Measurements from ENCODE around the gene PRDM15.

Gene PRDM15

GRCh38 chr21:41767606-41768436 is 111.3 kb downstream of the PRDM15 start:
- no peak for DNase-seq (ENCODE audit: low read depth in 2 of 3, low spot score in 2 of 3)

GRCh38 chr21:41766883-41767605 is 112.1 kb downstream of the PRDM15 start, which contains the start of gene RIPK4:
Gene RIPK4 (minus strand): TSS chr21:41767052. CDS start chr21:41767041, 11 bp downstream.
- peak; percentile 16 to 34 (median 25) for DNase-seq (ENCODE audit: low read depth in 2 of 3, low spot score in 2 of 3)

DNA sequence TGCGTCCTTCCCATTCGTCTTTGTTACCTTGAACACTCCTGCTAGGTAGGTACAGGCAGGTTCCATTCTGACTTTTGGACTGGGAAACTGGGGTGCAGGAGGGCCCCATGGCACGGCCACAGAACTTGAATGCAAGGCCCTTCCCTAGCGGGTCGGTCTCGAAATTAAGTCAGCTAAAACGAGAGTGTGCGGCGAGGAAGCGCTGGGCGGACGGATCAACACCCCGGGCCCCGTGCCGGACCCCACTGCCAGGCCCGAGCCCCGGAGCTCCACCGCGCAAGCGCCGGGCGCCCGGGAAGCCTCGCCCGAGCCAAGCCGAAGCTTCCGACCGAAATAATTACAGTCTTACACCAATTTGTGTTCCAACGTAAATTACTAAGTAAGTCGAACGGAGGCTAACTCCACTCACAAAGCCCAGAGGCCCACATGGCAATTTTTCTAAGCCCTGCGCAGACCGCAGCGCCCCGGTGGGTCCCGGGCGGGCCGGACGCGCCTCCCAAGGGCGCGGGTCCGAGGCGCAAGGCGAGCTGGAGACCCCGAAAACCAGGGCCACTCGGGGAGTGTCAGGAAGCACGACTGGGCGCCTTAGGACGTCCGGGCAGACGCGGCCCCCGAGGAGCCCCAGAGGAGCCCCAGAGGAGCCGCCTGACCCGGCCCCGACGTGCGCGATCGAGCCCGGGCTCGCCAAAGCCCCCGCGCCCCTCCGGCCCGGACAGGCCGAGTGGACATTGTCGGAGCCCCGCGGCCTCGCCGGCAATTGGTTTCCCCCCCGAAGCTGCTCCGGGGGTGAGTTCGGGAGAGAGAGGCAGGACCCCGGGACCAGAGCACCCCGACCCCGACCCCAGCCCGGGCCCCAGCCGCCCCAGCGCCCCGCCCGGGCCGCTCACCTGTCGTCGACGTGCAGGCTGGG is 112.9 kb downstream of the PRDM15 start:
- DNase-seq (ENCODE audit: low read depth in 2 of 3, low spot score in 2 of 3): no peak

DNA sequence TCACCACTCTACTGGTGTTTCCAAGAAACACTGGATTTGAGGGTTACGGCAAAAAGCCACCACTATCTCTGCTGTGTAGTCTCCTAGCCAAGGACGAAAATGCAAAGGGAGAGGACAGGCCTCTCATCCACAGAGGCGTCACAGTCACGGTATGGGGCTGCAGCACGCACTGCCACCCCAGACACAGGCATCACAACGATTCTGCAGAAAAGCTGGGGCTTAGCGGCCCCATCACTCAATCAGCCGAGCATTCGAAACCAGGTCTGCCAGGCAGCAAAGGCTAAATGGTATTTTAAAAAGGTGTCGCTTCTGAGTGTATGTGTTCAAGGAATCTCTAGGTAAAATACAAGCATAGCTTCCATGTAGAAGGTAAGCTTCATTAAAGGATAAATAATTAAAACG is 113.7 kb downstream of the PRDM15 start:
- no peak for DNase-seq (ENCODE audit: low read depth in 2 of 3, low spot score in 2 of 3)

GRCh38 chr21:41764558-41765419 is 114.4 kb downstream of the PRDM15 start:
- DNase-seq (ENCODE audit: low read depth in 2 of 3, low spot score in 2 of 3): no peak

DNA sequence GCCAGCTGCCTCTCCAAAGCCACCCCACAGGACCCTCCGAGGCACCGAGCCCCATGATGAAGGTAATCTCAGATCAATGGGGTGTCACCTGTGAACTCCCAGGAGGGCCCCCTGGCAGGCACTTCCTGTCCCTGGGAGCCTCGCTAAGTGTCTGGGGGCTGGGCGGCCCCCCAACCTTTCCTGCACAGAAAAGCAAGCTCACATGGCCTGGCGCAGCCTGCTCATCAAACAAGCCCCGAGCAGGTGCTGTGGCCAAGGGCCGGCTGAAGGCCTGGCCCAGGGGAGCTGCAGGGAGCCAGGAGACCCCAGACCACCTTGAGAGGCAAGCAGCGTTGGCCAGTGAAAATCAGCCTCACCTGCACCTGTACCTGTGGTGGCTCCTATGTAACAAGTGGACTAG is 115.1 kb downstream of the PRDM15 start:
- DNase-seq (ENCODE audit: low read depth in 2 of 3, low spot score in 2 of 3): no peak

GRCh38 chr21:41763398-41763931 is 115.7 kb downstream of the PRDM15 start:
- no peak for DNase-seq (ENCODE audit: low read depth in 2 of 3, low spot score in 2 of 3)

- DNase-seq (ENCODE audit: low read depth in 2 of 3, low spot score in 2 of 3): no peak
These were observed 116.4 kb downstream of the PRDM15 start for GRCh38 chr21:41762753-41763152.

- DNase-seq (ENCODE audit: low read depth in 2 of 3, low spot score in 2 of 3): no peak
These were observed 117.1 kb downstream of the PRDM15 start for GRCh38 chr21:41761934-41762635.

DNA sequence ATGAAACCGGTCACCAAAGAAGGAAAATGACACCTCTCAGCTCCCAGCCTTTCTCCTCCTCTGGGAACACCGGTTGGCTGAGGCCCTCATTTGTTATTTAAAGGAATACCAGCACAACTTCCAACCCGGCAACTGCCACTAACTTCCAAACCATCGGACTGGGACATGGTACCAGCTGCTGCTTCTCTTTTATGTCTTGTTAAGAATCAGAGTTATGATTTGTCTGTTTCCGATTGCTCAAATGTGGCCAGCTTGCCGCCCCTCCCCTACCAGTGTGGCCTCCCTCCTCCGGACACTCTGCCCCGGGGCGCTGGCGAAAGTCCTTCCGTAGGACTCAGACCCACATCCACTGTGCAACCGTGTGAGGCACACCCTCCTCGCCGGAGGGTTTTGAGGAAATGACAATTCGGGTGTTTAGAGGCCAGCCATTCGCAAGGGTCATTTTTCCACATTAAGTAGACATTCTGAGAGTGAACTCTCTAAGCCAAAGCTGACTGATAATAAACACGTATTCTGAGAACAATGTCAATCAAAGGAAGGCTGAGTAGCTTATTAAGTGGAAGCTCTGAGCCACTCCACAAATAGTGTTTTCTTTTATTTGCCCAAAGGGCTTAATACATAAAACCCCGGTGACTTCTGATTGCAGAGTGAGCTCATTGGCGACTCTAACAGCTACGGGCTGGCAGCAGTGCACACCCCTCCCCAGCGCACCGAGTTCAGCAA is 117.8 kb downstream of the PRDM15 start:
- no peak for DNase-seq (ENCODE audit: low read depth in 2 of 3, low spot score in 2 of 3)

GRCh38 chr21:41760411-41760810 is 118.7 kb downstream of the PRDM15 start:
- DNase-seq (ENCODE audit: low read depth in 2 of 3, low spot score in 2 of 3): no peak

- no peak for DNase-seq (ENCODE audit: low read depth in 2 of 3, low spot score in 2 of 3)
These were observed 119.2 kb downstream of the PRDM15 start for GRCh38 chr21:41759926-41760325.

- DNase-seq (ENCODE audit: low read depth in 2 of 3, low spot score in 2 of 3): no peak
These were observed 119.8 kb downstream of the PRDM15 start for GRCh38 chr21:41759214-41759840.

- DNase-seq (ENCODE audit: low read depth in 2 of 3, low spot score in 2 of 3): no peak
These were observed 120.6 kb downstream of the PRDM15 start for GRCh38 chr21:41758550-41758949.

DNA sequence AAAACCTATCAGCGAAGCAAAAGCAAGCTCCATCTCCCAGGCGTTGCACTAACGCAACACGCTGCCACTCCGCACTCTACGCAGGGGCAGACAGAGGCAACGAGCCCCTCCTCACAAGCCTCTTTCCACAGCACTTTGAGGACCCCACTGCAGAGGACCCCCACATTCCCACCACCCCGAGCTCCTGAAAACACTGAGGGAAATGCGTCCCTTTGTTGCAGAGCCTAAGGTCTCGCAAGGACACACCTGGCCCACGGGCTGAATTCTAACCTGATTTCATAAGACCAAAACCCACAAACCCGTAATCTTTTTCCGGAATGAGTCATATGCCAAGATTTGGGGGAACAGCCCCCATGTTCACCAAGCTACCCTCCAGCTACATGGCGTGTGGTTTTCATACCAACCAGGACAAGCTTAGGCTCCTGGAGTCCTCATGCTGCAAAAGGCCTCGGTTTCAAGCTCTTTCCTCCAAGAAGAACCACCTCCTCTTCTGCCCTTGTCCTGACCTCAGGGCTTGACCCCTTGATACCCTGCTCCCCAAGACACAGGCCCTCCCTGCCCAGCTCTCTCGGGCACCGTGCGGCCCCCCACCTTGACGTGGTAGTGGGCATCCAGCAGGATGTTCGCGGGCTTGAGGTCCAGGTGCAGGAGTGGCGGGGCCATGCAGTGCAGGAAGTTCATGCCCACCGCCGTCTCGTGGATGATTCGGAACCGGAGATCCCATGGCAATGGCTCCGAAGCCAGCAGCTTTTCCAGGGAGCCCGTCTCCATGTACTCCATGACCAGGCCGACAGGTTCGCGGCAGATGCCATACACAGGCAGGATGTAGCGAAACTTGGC is 123.0 kb downstream of the PRDM15 start:
- DNase-seq (ENCODE audit: low read depth in 2 of 3, low spot score in 2 of 3): no peak

- DNase-seq (ENCODE audit: low read depth in 2 of 3, low spot score in 2 of 3): no peak
These were observed 123.7 kb downstream of the PRDM15 start for GRCh38 chr21:41755258-41755933.

DNA sequence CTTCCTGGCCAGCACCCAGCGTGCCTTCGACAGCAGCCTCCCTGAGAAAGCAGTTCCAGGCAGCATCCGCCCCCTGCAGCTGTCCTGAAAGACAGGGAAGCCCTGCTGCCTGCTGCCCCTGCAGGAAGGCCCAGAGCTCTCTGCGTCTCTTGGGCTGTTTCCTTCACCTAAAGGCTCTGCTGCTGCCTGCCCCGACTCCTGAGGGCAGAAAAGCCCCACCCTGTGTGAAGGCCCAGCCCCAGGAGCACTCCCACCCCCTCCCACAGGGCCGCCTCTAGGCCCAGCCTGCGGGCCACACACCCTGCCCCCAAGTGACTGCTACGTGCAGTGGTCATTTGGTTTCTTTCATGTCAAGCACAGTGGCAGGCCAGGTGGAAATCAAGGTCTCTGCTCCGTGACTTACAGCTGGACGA is 124.7 kb downstream of the PRDM15 start:
- no peak for DNase-seq (ENCODE audit: low read depth in 2 of 3, low spot score in 2 of 3)

Data from activated CD8-positive, alpha-beta memory T cell treated with anti-CD3 and anti-CD28 coated beads for 48 hours (primary cell).